ENCODE results near the gene CCDC124.

- no peak for TF ChIP-seq CTCF (IDR thresholded peaks at IDR 0.05; ENCODE audit: insufficient read depth, low read length, poor library complexity, severe bottlenecking)
- no peak for TF ChIP-seq EZH2phosphoT487 (conservative IDR thresholded peaks at IDR 0.05; ENCODE audit: low read length)
Measured at GRCh38 chr19:17977488-17977887, 44.7 kb downstream of the CCDC124 start.
